GM20000 (cell line): Measurements from ENCODE around the gene SLC17A7.

ENCODE experiments used
- DNase-seq: peaks from one replicate; pipeline ENCODE4 v3.0.0; 2012; ENCODE audit warnings: low spot score
- TF ChIP-seq, protein P1 (sequence below): IDR thresholded peaks from 2 replicates; pipeline ENCODE4 v1.5.1; 2012; ENCODE audit warnings: mild to moderate bottlenecking, control low read depth; ENCODE audit errors: extremely low read depth, missing control alignments

SLC17A7 gene

DNA sequence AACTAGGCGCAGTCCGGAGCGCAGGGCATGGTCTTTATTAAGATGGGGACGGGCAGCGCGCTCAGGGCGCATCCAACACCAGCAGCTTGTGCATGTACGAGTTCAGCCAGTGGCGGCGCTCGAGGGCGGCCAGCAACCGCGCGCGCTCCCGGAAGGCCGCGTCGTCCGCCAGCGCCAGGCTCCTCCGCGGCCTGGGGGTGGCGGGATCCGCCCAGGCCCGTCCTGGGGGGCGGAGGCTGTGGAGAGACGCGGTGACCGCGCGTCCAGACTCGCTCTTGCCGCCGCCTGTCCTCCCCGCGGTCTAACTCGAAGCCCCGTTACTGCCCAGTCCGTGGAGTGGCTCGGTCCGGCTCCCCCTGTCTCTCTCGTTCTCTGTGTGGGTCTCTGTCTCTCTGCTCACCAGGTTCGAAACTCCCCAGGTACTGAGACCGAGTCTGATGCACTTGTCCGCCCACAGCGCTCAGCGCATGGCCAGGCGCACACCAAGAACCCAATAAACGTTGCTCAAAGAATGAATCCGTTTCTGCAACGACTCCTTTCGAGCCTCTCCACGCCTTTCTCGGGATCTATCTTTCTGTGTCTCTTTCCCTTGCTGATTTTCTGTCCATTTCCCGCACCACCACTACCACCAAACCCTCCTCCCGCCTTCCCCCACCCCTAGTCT, 18.8 kb downstream of the SLC17A7 start:
- TF ChIP-seq, protein P1, sequence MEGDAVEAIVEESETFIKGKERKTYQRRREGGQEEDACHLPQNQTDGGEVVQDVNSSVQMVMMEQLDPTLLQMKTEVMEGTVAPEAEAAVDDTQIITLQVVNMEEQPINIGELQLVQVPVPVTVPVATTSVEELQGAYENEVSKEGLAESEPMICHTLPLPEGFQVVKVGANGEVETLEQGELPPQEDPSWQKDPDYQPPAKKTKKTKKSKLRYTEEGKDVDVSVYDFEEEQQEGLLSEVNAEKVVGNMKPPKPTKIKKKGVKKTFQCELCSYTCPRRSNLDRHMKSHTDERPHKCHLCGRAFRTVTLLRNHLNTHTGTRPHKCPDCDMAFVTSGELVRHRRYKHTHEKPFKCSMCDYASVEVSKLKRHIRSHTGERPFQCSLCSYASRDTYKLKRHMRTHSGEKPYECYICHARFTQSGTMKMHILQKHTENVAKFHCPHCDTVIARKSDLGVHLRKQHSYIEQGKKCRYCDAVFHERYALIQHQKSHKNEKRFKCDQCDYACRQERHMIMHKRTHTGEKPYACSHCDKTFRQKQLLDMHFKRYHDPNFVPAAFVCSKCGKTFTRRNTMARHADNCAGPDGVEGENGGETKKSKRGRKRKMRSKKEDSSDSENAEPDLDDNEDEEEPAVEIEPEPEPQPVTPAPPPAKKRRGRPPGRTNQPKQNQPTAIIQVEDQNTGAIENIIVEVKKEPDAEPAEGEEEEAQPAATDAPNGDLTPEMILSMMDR = peak; percentile 43
- DNase-seq = peak; percentile 68

DNA sequence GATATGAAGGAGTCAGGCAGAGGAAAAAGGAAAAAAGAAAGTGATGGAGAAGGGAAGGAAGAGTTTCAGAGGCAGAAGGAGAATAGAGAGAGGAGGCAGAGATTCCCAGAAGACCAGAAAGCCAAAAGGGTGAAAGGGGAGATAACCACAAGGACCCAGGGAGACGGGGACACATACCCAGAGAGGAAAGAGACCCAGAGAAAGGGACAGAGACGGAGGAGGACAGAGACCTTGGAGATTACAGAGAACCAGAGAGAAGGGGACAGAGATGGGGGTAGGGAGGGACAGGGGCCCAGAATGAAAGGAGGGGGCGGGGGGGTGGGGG, 19.5 kb downstream of the SLC17A7 start:
- DNase-seq = no peak
- TF ChIP-seq, protein P1 = no peak

DNA sequence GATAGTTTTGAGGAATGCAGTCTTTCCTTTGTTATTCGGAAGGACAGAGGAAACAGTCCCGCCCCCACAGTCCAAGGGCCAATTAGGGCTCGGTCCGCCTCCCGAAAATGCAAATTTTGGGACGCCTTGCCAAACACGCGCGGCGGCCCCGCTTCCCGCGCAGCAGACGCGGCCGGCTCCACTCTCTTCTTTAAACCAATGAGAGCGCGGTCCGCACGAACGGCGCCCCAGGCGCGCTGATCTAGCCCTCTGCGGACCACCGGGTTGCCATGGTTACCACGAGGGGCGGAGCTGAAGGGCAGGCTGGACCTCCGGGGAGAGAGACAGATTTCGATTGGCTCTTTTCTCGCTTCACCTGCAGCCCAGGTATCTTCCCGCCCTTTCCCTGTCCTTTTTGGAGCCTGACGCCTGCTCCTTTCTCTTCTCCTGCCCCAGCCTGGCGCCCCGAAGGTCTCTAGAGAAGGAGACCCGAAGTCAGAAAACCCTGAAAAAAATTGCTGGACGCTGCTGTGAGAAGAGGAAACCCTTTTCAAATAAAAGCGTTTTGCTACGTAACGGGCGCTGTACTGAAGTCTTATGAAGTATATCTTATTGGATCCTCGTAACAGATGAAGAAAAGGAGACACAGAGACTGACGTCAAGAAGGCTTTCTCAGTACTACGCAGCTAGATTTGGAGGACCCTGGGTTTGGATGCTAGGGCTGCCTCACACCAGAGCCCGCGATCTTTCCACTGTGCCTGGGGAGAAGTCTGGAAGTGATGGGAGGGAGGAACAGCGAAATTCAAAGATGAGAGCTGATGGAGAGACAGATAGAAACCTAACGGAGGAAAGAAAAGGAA, 20.1 kb downstream of the SLC17A7 start:
- TF ChIP-seq, protein P1 = no peak
- peak; percentile 65 for DNase-seq

DNA sequence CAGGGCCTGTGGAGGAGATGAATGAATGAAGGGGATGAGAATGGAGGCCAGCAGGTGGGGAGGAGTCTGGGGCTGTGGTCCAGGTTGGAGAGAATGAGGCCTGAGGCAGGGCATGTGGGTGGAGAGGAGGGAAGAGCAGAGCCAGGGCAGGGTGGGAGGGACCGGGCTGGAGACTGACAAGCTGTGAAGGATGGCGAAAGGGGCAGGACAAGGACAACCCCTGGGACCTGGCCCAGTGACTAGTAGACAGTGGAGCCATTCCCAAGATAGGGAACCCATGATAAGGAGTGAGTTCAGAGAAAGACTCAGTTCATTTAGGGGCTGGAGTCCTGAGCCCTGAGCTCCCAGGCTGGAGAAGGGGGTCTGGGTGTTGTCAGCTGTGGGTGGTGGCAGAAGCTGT, 21.1 kb downstream of the SLC17A7 start:
- TF ChIP-seq, protein P1 = no peak

DNA sequence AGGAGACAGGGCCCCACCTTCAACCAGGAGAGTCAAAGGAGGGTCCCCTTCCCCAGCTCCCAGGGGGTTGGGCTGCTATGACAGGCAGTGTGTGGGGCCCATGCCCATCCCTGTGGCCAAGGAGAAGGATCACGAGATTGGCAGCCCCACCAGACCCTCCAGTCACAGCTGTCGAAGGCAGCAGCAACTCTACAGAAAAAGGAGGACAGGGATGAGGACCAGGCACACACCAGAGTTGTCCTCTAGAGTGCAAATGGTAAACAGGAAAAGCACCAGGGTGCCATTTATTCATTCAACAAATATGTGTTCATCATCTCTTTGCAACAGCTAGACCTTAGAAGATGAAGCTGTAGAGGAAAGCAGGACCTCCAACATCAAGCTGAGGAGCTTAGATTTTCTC, 22.2 kb downstream of the SLC17A7 start:
- TF ChIP-seq, protein P1 = no peak
- DNase-seq = no peak

More for the DNA sequence above, 21.1 kb downstream of the SLC17A7 start:
- DNase-seq = no peak

DNA sequence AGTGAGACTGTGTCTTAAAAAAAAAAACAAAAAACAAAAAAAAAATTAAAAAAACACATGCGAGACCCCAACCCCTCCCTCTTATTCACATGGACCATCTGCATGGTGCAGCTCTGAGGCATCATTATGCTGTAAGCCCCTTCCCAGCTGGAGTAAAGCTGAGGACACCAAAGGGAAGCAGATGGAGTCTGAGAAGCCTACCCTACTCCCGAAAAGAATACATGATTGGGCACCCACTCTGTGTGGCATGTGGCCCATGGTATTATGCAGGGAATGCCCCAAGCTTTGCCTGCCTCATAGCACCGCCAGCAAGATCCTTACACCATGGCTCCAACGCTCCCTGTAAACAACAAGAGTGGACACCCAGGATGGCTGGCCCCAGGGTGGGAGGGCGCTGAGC, 22.8 kb downstream of the SLC17A7 start:
- TF ChIP-seq, protein P1 = no peak

DNA sequence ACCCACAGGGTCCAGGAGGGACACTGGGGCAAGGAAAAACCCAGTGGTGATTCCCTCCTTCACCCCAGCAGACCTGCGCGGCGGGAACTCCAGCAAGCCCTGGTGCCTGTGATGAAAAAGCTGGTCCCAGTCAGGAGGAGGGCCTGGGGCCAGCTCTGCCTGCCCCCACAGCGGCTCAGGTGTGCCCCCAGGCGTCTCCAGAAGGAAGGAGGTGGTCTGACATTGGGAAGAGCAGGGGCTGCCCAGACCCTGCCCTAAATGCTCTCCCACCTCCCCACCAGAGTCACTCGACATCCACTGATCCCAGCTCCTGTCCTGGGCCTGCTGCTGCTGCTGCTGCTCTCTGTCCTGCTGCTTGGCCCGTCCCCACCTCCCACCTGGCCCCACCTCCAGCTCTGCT, 24.2 kb downstream of the SLC17A7 start:
- peak; percentile 12 for DNase-seq
- TF ChIP-seq, protein P1 = no peak

More for the DNA sequence above, 22.8 kb downstream of the SLC17A7 start:
- DNase-seq = no peak
